ENCODE results near the gene LILRB2.
"Not testable (repeated sequence)": the region's sequence is repeated elsewhere in the genome, so short reads cannot be mapped to it uniquely, and the experiment has no call there.

LILRB2 gene

GRCh38 chr19:54305141-54305540 lies 24.2 kb upstream of the LILRB2 start:
- no peak for DNase-seq (ENCODE audit: low read depth in 3 of 3)

DNA sequence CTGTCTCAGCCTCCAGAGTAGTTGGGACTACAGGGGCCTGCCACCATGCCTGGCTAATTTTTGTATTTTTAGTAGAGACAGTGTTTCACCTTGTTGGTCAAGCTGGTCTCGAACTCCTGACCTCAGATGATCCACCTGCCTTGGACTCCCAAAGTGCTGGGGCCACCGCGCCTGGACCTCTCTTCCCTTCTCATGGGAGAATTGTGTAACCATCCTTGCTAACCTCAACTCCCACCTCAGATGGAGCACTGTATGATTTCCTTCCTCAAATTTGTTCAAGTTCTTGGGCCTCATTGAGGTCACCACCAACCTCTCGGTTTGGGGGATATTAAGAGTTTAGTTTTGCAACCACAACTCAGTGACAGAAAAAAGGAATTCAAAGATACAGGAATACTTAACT lies 21.3 kb upstream of the LILRB2 start:
- DNase-seq (ENCODE audit: low read depth in 3 of 3): no peak

- DNase-seq (ENCODE audit: low read depth in 3 of 3): no peak
Measured at GRCh38 chr19:54299515-54299914, 18.6 kb upstream of the LILRB2 start.

GRCh38 chr19:54299126-54299498 lies 18.2 kb upstream of the LILRB2 start:
- DNase-seq (ENCODE audit: low read depth in 3 of 3): no peak

DNA sequence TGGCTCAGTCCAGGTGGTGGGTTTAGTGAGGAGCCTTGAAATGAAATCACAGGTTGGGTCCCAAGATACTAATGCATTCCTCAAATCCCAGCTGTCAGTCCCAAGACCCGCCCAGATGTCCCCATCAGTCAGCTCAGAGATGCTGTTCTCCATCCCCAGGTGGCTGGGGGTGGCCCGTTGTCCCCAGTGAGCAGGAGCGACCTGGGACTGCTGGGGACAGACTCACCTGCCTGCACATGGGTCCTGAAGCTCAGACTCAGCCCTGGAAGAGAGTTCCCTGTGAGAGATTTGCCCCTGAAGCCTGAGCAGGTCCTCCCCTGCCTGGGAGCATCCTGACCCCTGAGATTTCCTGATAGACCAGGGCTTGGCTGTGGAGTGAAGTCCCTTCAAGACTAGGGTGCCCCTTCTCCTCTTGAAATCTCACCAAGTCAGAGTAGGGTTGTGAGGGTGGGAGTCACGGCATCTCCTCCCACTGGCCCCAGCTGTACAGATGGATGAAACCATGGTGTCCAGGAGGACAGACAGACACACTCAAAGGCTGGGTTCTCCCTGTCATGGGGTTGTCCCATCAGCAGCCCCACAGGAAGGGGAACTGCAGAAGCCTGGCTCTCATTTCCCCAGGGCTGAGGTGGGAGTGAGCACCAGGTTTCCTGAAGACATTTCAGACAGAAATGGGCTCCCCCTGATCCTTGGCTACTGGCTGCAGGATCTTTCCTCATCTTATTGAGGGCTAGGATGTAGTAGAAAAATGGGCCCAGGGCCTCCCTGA lies 17.6 kb upstream of the LILRB2 start:
- no peak for DNase-seq (ENCODE audit: low read depth in 3 of 3)

DNA sequence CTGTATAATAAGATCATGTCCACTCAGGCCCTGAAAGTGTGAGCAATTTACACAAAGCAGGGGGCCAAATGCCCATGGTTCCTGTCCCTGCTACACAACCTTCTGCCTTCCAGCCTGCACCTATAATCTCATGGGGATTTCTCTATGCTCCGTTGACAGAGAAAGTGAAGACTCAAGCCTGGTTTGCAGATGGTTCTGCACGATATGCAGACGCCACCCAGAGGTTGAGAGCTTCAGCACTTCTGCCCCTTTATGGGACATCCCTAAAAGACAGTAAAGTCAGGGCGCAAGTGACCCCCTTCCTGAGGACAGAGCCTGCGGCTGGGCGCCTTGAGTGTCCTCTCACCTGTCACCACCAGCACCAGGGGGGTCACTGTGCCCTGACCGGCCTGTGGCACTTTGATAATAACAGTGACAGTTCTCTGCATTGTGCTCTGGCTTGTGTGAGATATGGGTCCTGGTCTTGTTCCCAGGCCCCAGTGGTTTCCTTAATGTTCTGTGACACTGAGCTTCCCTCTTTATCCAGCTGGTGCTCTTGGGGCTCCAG lies 16.9 kb upstream of the LILRB2 start:
- DNase-seq (ENCODE audit: low read depth in 3 of 3): no peak

DNA sequence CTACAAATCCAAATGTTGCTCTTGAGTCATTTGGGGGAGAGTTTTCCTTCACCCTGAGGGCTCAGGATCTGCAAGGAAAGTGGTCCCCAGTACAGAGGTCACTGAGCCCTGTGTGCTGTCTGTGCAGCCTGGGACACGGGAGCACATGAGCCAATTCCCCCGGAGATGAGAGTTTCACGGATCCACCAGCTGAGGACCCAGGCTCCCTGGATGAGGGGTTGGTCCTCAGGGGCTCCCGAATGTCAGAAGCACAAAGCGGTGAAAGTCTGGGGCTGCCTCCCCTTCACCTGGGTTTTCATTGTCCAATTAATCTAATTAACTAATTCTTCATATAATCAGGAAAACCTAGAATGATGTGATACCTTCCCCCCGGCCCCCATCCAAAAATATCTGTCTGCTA lies 13.6 kb upstream of the LILRB2 start:
- DNase-seq (ENCODE audit: low read depth in 3 of 3): no peak

DNA sequence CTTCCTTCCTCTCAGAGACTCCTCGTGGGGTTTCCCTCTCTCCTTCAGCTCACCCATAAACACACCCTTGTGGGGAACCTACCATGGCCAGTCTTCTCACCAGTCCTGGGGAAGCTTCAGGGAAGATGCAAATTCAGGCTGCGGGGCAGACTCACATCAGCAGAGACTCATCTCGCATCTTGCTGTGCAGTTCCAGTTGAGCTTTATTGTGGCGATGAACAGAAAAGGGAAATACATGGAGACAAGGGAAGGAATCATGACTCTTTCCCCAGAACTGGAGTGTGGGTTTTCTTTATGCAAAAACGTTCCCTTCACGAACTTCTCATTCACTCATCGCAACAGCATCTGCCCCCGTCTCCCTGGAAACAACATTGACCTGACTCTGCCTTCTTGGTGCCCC lies 8.2 kb upstream of the LILRB2 start:
- DNase-seq (ENCODE audit: low read depth in 3 of 3): not testable (repeated sequence)

GRCh38 chr19:54287456-54287855 lies 6.5 kb upstream of the LILRB2 start:
- no peak for DNase-seq (ENCODE audit: low read depth in 3 of 3)

GRCh38 chr19:54286283-54286682 lies 5.4 kb upstream of the LILRB2 start:
- DNase-seq (ENCODE audit: low read depth in 3 of 3): not testable (repeated sequence)

DNA sequence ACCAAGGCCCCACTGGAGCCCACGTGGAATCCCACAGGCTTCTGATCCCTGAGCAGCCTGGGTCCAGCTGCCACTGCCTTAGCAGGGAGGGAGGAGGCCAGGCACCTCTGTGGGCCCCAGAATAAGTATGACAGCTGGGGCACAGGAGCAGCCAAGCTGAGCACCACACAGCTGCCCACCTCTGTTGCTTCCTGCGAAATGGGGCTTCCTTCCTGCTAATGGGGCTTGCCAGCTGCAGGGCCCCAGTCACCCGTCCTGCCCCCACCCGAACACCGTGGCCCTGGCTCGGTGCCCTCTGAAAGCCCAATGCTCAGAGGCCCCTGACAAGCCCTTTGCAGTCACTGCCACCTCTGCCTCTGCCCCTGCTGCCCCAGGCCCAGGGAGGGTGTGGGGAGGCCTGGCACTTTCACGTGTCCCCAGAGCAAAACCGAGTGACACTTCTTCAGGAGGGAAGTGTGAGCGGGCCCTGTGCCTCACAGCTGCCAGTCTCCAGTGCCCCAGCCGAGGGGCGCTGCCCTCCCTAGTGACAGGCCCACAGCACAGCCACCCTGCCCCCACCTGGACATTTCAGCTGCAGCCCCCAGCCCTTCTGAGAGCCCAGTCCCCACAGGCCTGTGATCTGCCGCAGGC lies 4.6 kb upstream of the LILRB2 start:
- not testable (repeated sequence) for DNase-seq (ENCODE audit: low read depth in 3 of 3)

DNA sequence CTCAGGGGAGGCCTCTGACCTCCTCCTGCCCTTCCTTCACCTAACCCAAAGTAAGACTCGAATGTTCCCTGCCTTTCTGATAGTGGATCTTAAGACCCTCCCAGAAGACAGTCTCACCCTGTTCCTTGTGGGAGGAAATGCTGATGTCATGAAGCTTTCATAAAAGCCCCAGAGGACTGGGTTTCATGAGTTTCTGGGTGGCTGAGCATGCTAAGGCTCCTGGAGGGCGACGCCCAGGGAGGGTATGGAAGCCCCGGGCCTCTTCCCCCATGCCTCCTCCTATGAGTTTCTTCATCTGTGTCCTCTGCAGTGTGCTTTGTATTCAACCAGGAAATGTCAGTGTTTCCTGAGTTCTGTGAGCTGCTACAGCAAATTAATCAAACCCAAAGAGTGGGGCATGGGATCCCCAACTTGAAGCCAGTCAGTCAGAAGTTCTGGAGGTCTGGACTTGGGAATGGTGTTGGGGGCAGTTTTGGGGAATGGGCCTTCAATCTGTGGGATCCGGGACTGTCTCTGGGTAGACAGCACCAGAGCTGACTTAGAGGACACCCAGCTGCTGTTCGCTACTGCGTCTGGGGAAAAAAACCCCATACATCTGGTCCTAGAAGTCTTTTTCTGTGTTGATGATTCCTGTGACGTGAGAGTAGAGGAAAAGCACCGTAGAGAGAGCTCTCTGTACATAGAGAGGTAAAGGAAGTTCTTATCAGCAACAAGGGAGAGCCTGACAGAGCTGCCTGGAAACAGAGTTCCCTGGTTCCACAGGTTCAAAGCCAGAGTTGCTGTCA lies 2.0 kb upstream of the LILRB2 start:
- no peak for DNase-seq (ENCODE audit: low read depth in 3 of 3)

- DNase-seq (ENCODE audit: low read depth in 3 of 3): not testable (repeated sequence)
Measured at GRCh38 chr19:54281729-54282075, 792 bp upstream of the LILRB2 start.

- not testable (repeated sequence) for DNase-seq (ENCODE audit: low read depth in 3 of 3)
Measured at GRCh38 chr19:54280441-54280840, 469 bp downstream of the LILRB2 start.

DNA sequence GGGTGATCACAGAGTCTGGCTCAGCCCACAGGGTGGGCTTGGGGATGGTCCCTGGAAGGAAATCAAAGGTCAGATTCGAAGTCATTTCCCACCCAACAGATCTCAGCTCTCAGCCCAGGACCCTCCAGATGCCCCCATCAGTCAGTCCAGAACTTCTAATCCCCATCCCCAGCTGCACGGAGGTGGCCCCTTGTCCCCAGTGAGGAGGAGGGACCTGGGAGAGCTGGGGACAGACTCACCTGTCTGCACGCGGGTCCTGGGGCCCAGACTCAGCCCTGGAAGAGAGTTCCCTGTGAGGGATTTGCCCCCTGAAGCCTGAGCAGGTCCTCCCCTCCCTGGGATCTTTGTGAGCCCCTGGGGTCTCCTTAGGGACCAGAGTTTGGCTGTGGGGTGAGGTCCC lies 885 bp downstream of the LILRB2 start:
- DNase-seq (ENCODE audit: low read depth in 3 of 3): not testable (repeated sequence)

GRCh38 chr19:54279406-54279962 lies 1.4 kb downstream of the LILRB2 start:
- DNase-seq (ENCODE audit: low read depth in 3 of 3): no peak

DNA sequence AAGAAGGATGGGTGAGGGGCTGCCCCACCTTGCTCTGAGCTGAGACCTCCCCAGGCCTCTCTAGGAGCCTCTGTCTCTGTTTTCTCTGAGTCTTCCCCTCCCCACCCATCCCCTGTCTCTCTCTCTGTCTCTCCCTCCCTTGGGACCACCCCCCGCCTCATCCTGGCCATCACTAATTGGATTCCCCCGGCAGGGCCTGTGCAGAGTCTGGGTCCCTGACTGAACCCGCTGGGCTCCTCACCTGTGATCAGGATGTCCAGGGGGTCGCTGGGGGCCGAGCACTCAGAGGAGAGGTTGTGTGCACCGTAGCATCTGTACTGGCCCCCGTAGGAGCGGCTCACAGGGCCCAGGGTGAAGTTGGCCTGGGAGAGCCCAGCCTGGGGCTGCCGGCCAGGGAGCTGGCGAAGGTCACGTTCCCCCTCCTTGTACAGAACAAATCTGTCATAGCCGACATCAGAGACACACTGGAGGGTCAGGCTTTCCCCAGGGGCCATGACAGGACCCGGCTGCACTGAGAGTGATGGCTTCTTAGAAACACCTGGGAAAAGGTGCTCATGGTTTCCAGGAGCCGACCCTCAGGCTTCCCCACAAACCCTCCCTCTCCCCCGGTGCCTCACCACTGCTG lies 2.2 kb downstream of the LILRB2 start:
- DNase-seq (ENCODE audit: low read depth in 3 of 3): not testable (repeated sequence)

- DNase-seq (ENCODE audit: low read depth in 3 of 3): not testable (repeated sequence)
Measured at GRCh38 chr19:54278056-54278455, 2.9 kb downstream of the LILRB2 start.

GRCh38 chr19:54277111-54277615 lies 3.7 kb downstream of the LILRB2 start:
- not testable (repeated sequence) for DNase-seq (ENCODE audit: low read depth in 3 of 3)

DNA sequence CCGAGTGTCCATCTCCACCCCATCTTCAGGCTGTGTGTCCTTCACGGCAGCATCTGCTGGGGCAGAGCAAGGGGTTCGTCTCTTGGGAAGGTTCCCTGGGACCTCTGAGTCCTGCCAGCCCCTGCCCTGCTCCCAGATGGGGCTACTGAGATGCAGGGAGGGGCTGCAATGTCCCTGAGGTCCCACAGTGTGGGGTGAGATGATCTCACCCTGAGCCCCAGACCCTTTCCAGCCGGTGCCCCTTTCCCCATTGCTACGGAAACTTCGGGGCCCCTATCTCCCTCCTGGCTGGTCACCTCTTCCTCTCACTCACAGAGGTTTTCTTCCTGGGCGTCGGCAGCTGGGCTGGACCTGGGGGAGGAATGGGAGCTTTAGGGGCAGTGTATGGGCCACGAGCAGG lies 5.0 kb downstream of the LILRB2 start:
- no peak for DNase-seq (ENCODE audit: low read depth in 3 of 3)

GRCh38 chr19:54274516-54274915 lies 6.4 kb downstream of the LILRB2 start:
- not testable (repeated sequence) for DNase-seq (ENCODE audit: low read depth in 3 of 3)

All from stimulated activated CD4-positive, alpha-beta T cell treated with anti-CD3 and anti-CD28 coated beads, TNF-alpha, amount 100 ng/mL, for 48 hours (primary cell).